Endothelial cell of umbilical vein (primary cell): ENCODE results near the gene ELOVL6. TPM values are rescaled to one million over a fixed set of nuclear protein-coding genes. Genes with fewer than 3 reads are reported as not detected.

Experiments used
- BruUV-seq: library from RNA; stranded (reverse); fragments of 400-500 nt; replicated peaks from 2 replicates; lab custom pipeline; 2021; lab: Mats Ljungman, UMichigan
- CTCF ChIA-PET: fragments of 300-600, 350-600 bp; sonication (Branson Sonifier 250); formaldehyde crosslinking; loops from one replicate; lab custom pipeline; 2021; ENCODE audit warnings: antibody characterized with exemption, inconsistent platforms; lab: Charles Lee
- POLR2A ChIA-PET: fragments of 300-600, 350-600 bp; sonication (Branson Sonifier 250); formaldehyde crosslinking; loops from one replicate; lab custom pipeline; 2021; ENCODE audit warnings: antibody characterized with exemption, inconsistent platforms; lab: Charles Lee
- DNase-seq: peaks from one replicate; pipeline ENCODE4 v3.0.0-alpha.2; 2011; ENCODE audit warnings: low read depth, low spot score
- FAIRE-seq: peaks from 2 replicates; lab custom pipeline; 2011; peaks lifted over from hg19 to GRCh38; lab: Jason Lieb, UNC
- H2AFZ ChIP-seq: 2 replicates; pipeline ENCODE4 v1.6.0; 2012; ENCODE audit warnings: low read depth, low read length, control low read depth, inconsistent platforms
- H3K27ac ChIP-seq: 2 replicates; pipeline ENCODE4 v1.5.1; 2011; ENCODE audit warnings: low read depth, mild to moderate bottlenecking, control low read depth, low read length, moderate library complexity; ENCODE audit not compliant: insufficient read depth
- H3K27me3 ChIP-seq, 2 experiments: 2 replicates each; pipeline versions ENCODE4 v1.6.0 to v1.6.1; 2011; ENCODE audit warnings: low read length in 2 of 2, mixed read lengths in 1 of 2; ENCODE audit not compliant: control insufficient read depth in 2 of 2, insufficient read depth in 2 of 2
- H3K36me3 ChIP-seq, 2 experiments: 2 replicates in 1 of 2; 3 replicates in 1 of 2; pipeline ENCODE4 v1.5.1; 2011; ENCODE audit warnings: low read length in 2 of 2, mild to moderate bottlenecking in 1 of 2, moderate library complexity in 1 of 2; ENCODE audit not compliant: control insufficient read depth in 2 of 2, insufficient read depth in 2 of 2; ENCODE audit errors: extremely low read depth in 1 of 2
- H3K4me1 ChIP-seq: 3 replicates; pipeline ENCODE4 v1.5.1; 2011; ENCODE audit warnings: mild to moderate bottlenecking, low read length; ENCODE audit not compliant: control insufficient read depth, insufficient read depth; ENCODE audit errors: extremely low read depth
- H3K4me2 ChIP-seq: 2 replicates; pipeline ENCODE4 v1.6.1; 2011; ENCODE audit warnings: low read length, control low read depth, mixed read lengths; ENCODE audit not compliant: insufficient read depth
- H3K4me3 ChIP-seq, 3 experiments: fragments of 200-600 bp in 1 of 3; sonication (generic), shearing (Covaris generic) in 1 of 3; replicated peaks in 1 of 3; 2 replicates each; pipeline ENCODE4 v1.5.1; 2011 to 2016; ENCODE audit warnings: control low read depth in 3 of 3, low read length in 3 of 3, mild to moderate bottlenecking in 2 of 3, inconsistent platforms in 1 of 3, low read depth in 1 of 3, moderate library complexity in 1 of 3; ENCODE audit not compliant: insufficient read depth in 1 of 3
- H3K79me2 ChIP-seq: 2 replicates; pipeline ENCODE4 v1.6.0; 2012; ENCODE audit warnings: low read length, inconsistent platforms; ENCODE audit not compliant: control insufficient read depth, insufficient read depth
- H3K9ac ChIP-seq: replicated peaks from 2 replicates; pipeline ENCODE3; 2011; ENCODE audit warnings: low read length, control low read depth; ENCODE audit not compliant: insufficient read depth; ENCODE audit errors: extremely low read depth
- H3K9me1 ChIP-seq: replicated peaks from 3 replicates; pipeline ENCODE4 v1.6.0; 2011; ENCODE audit warnings: mild to moderate bottlenecking, low read length; ENCODE audit not compliant: control insufficient read depth, insufficient read depth; ENCODE audit errors: extremely low read depth
- H3K9me3 ChIP-seq: replicated peaks from 2 replicates; pipeline ENCODE4 v1.5.1; 2012; ENCODE audit warnings: low read length, inconsistent platforms; ENCODE audit not compliant: control insufficient read depth, insufficient read depth
- H4K20me1 ChIP-seq: replicated peaks from 2 replicates; pipeline ENCODE3; 2011; ENCODE audit warnings: mild to moderate bottlenecking, low read length; ENCODE audit not compliant: control insufficient read depth, insufficient read depth; ENCODE audit errors: extremely low read depth
- CTCF ChIP-seq, 2 donors: IDR thresholded peaks; 1 replicate in 1 of 2; 2 replicates in 1 of 2; pipeline ENCODE4 v1.5.1; 2011; ENCODE audit warnings: low read length in 2 of 2, mild to moderate bottlenecking in 2 of 2, moderate library complexity in 2 of 2, control low read depth in 1 of 2, inconsistent platforms in 1 of 2, low read depth in 1 of 2; ENCODE audit not compliant: insufficient read depth in 1 of 2; ENCODE audit errors: extremely low read depth in 1 of 2
- GATA2 ChIP-seq: IDR thresholded peaks from 2 replicates; pipeline ENCODE4 v1.7.0; 2011; ENCODE audit warnings: low read depth, mild to moderate bottlenecking, moderate library complexity, mixed read lengths, low read length; ENCODE audit not compliant: insufficient read length, insufficient read depth
- JUN ChIP-seq: IDR thresholded peaks from 2 replicates; pipeline ENCODE4 v1.6.1; 2011; ENCODE audit warnings: borderline replicate concordance, low read depth; ENCODE audit not compliant: insufficient read length, insufficient read depth
- POLR2A ChIP-seq: IDR thresholded peaks from 2 replicates; pipeline ENCODE4 v1.6.1; 2012; ENCODE audit warnings: low read depth, mild to moderate bottlenecking, control low read depth, low read length
- POLR2AphosphoS5 ChIP-seq: IDR thresholded peaks from 2 replicates; pipeline ENCODE4 v1.6.1; 2012; ENCODE audit warnings: low read depth, mild to moderate bottlenecking, control low read depth, low read length, moderate library complexity; ENCODE audit not compliant: insufficient read depth
- dilution Hi-C: fragments of 300-500 bp; cut with MboI; formaldehyde crosslinking; loops from one replicate; pipeline ENCODE4 v1.15.0; 2019; ENCODE audit warnings: low sequenced_read_pairs; ENCODE audit not compliant: extremely low pct_ligation_motif_present
- intact Hi-C: fragments of 100-400 bp; cut with micrococcal nuclease; formaldehyde crosslinking; loops from one replicate; pipeline ENCODE4 v1.10.0; 2022
- polyA plus RNA-seq, 4 experiments: library from polyadenylated mRNA; depleted of rRNA in 3 of 4; stranded (reverse) in 3 of 4; unstranded in 1 of 4; fragments of >200 nt; gene quantifications; 2 replicates each; pipeline versions ENCODE4 v1.2.1 to v1.2.3, GENCODE V29; 2011 to 2012; ENCODE audit warnings: missing spikeins in 1 of 4
- total RNA-seq: library from RNA; stranded (reverse); gene quantifications from 2 replicates; pipeline ENCODE4 v1.2.3, GENCODE V29; 2021
- TF ChIP-seq, protein P1 (sequence below): IDR thresholded peaks from 2 replicates; pipeline ENCODE4 v1.6.1; 2011; ENCODE audit not compliant: insufficient read depth, insufficient read length

The ELOVL6 gene
- total and polyA plus RNA-seq, 2 donors (not counting 3 experiments of a cell fraction or from before 2014, with no cell fraction given), result 6.4 to 26.1 TPM

GRCh38 chr4:110138551-110138950, 59.9 kb downstream of the ELOVL6 start:
- H3K9me3 ChIP-seq, result no peaks in the 10 kb centered on the region
- H3K9me1 ChIP-seq, result no peaks in the 10 kb centered on the region
- FAIRE-seq, result no peak
- no peaks in the 10 kb centered on the region for H4K20me1 ChIP-seq
- no peaks in the 10 kb centered on the region for H3K27me3 ChIP-seq
- no peak overlapping the region for H2AFZ ChIP-seq
- CTCF ChIA-PET, result interaction anchor here (0.6 to 2.5 kb wide), 4 partner anchors 16 to 397 kb away, joined by 3 to 9 read pairs (median 3); no protein-coding TSS in a partner anchor
- H3K9ac ChIP-seq, result no peak overlapping the region
- H3K4me2 ChIP-seq, result no peak overlapping the region
- H3K79me2 ChIP-seq, result no peaks in the 10 kb centered on the region
- POLR2A ChIA-PET, result no interaction called here
- TF ChIP-seq CTCF (IDR thresholded peaks at IDR 0.05; ENCODE audit: extremely low read depth in 1 of 2, insufficient read depth in 1 of 2, low read depth in 1 of 2, low read length in 2 of 2), result no peak
- TF ChIP-seq JUN, result no peak
- TF ChIP-seq GATA2, result no peak
- TF ChIP-seq, protein P1, sequence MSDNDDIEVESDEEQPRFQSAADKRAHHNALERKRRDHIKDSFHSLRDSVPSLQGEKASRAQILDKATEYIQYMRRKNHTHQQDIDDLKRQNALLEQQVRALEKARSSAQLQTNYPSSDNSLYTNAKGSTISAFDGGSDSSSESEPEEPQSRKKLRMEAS, result no peak
- no peak for TF ChIP-seq POLR2A
- H3K36me3 ChIP-seq, result no peaks in the 10 kb centered on the region
- no peaks in the 10 kb centered on the region for H3K4me1 ChIP-seq
- no TSS peak for BruUV-seq
- dilution Hi-C loops (no loop called here), intact Hi-C loops (no loop called here)
- DNase-seq, result no peak
- H3K27ac ChIP-seq, result no peak overlapping the region
- H3K4me3 ChIP-seq, result no peak overlapping the region

- no peak for TF ChIP-seq POLR2AphosphoS5
- no peak for TF ChIP-seq JUN
- H3K4me1 ChIP-seq, result no peaks in the 10 kb centered on the region
- H3K36me3 ChIP-seq, result no peaks in the 10 kb centered on the region
- H3K9me1 ChIP-seq, result no peaks in the 10 kb centered on the region
- no peak overlapping the region for H3K4me2 ChIP-seq
- dilution Hi-C loops, result no loop called here
- H2AFZ ChIP-seq, result no peak overlapping the region
- no peak overlapping the region for H3K4me3 ChIP-seq
- BruUV-seq, result no TSS peak
- no peaks in the 10 kb centered on the region for H4K20me1 ChIP-seq
- H3K27ac ChIP-seq, result no peak overlapping the region
- no peaks in the 10 kb centered on the region for H3K27me3 ChIP-seq
- no peaks in the 10 kb centered on the region for H3K79me2 ChIP-seq
- CTCF ChIA-PET, result interaction anchor here (0.6 to 2.5 kb wide), 4 partner anchors 8 to 398 kb away, joined by 3 to 9 read pairs (median 4); no protein-coding TSS in a partner anchor
- DNase-seq (no peak), FAIRE-seq (no peak)
- intact Hi-C loops, result no loop called here
- no peaks in the 10 kb centered on the region for H3K9me3 ChIP-seq
- POLR2A ChIA-PET, result no interaction called here
- no peak overlapping the region for H3K9ac ChIP-seq
Measured at GRCh38 chr4:110137829-110138228, 60.6 kb downstream of the ELOVL6 start.
